Ascending aorta (tissue), 2 donors: Measurements from ENCODE around the gene SCAMP5. TPM values are rescaled to one million over a fixed set of nuclear protein-coding genes. Genes with fewer than 3 reads are reported as not detected.

Experiments
- DNase-seq, 2 donors: peaks; one replicate each; pipeline ENCODE4 v3.0.0-alpha.2; 2019; ENCODE audit warnings: low spot score in 2 of 2
- H3K27ac ChIP-seq, 2 donors: fragments of 200-600 bp; sonication (generic); one replicate each; pipeline ENCODE4 v1.5.1; 2016 to 2017; ENCODE audit warnings: mild to moderate bottlenecking in 1 of 2
- H3K27me3 ChIP-seq: fragments of 200-600 bp; sonication (generic); one replicate; pipeline ENCODE4 v1.5.1; 2017
- H3K36me3 ChIP-seq, 2 donors: fragments of 200-600 bp; sonication (generic); one replicate each; pipeline ENCODE4 v1.5.1; 2016
- H3K4me1 ChIP-seq, 2 donors: fragments of 200-600 bp; sonication (generic); one replicate each; pipeline ENCODE4 v1.5.1; 2016 to 2017; ENCODE audit warnings: mild to moderate bottlenecking in 1 of 2
- H3K4me3 ChIP-seq, 2 donors: fragments of 200-600 bp; sonication (generic); one replicate each; pipeline ENCODE4 v1.5.1; 2016 to 2017; ENCODE audit warnings: mild to moderate bottlenecking in 1 of 2
- H3K9me3 ChIP-seq, 2 donors: fragments of 200-600 bp; sonication (generic); one replicate each; pipeline ENCODE4 v1.5.1; 2016
- intact Hi-C: fragments of 100-400 bp; cut with DNase I; formaldehyde crosslinking; loops from one replicate; pipeline ENCODE4 v1.15.1; 2023
- total RNA-seq: library from RNA; depleted of rRNA; stranded (reverse); fragments of >200 nt; gene quantifications from one replicate; pipeline ENCODE4 v1.1.0, GENCODE V29; 2016
- TF ChIP-seq, protein P1 (sequence below), 3 experiments: fragments of 200-600 bp in 2 of 3; fragments of 450-650 bp in 1 of 3; sonication (generic) in 2 of 3; IDR thresholded peaks; one replicate each; pipeline ENCODE4 v1.5.1; 2016 to 2019; ENCODE audit warnings: antibody characterized with exemption in 3 of 3, mild to moderate bottlenecking in 1 of 3, moderate library complexity in 1 of 3

SCAMP5 gene
- total RNA-seq, 1 donor from 2014 or later = 0.43 TPM

DNA sequence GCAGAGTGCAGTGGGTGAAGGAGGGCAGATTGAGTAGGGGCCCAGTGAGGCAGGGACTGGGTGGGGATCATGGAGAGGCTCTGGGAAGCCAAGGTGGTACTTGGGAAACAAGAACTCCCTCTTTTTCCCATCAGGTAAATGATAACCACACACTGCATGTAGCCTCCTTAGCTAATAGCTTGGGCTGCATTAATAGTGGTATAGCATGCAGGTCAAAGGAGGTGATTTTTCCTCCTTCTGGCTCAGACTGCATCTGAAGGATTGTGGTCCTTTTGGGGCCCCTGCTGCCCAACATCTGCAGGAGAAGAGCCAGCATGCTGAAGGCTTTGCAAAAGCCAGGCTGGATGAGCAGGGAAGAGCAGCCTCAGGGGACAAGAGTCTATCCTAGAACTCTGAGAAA is 73.4 kb downstream of the SCAMP5 start:
- no peak overlapping the region for H3K4me3 ChIP-seq
- intact Hi-C loops = no loop called here
- H3K27me3 ChIP-seq = no peaks in the 10 kb centered on the region
- TF ChIP-seq, protein P1, sequence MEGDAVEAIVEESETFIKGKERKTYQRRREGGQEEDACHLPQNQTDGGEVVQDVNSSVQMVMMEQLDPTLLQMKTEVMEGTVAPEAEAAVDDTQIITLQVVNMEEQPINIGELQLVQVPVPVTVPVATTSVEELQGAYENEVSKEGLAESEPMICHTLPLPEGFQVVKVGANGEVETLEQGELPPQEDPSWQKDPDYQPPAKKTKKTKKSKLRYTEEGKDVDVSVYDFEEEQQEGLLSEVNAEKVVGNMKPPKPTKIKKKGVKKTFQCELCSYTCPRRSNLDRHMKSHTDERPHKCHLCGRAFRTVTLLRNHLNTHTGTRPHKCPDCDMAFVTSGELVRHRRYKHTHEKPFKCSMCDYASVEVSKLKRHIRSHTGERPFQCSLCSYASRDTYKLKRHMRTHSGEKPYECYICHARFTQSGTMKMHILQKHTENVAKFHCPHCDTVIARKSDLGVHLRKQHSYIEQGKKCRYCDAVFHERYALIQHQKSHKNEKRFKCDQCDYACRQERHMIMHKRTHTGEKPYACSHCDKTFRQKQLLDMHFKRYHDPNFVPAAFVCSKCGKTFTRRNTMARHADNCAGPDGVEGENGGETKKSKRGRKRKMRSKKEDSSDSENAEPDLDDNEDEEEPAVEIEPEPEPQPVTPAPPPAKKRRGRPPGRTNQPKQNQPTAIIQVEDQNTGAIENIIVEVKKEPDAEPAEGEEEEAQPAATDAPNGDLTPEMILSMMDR (IDR thresholded peaks at IDR 0.05) = no peak
- H3K4me1 ChIP-seq = peaks cover 0 to 28% of the 10 kb centered on the region in 2 donors
- H3K27ac ChIP-seq = no peak overlapping the region
- no peaks in the 10 kb centered on the region for H3K36me3 ChIP-seq
- no peaks in the 10 kb centered on the region for H3K9me3 ChIP-seq
- DNase-seq = no peak

DNA sequence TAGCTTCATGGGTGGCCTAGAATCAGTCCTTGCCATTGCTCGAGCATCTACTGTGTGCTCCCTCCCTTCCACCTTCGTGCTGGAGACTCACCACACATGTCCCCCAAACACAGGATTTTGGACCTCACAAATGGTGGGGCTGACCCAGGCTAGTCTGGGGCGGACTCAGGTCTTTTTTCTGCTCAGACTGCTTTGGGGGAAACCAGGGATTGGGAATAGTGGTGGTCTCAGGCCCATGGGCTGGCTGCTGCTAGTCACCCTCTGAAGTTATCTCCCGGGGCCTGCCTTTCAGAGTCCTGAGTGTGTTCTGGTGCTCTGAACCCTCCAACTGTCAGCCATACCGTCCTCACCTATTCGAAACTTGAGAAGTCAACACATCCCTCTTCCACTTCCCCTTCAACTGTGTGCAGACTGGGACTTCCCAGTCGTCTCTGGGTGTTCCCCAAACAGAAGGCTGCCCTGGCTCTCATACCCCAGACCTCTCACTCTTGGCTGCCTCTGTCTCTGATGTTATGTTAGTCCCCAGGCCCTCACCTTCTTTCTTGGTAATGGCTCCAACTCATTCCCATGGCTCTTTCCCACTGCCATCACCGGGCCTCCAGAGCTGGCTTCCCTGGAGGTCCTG is 74.0 kb downstream of the SCAMP5 start:
- TF ChIP-seq, protein P1 (IDR thresholded peaks at IDR 0.05) = no peak
- no peak for DNase-seq
- H3K4me1 ChIP-seq = peaks cover 0 to 28% of the 10 kb centered on the region in 2 donors
- no peaks in the 10 kb centered on the region for H3K27me3 ChIP-seq
- H3K27ac ChIP-seq = no peak overlapping the region
- intact Hi-C loops = no loop called here
- H3K36me3 ChIP-seq = no peaks in the 10 kb centered on the region
- no peaks in the 10 kb centered on the region for H3K9me3 ChIP-seq
- no peak overlapping the region for H3K4me3 ChIP-seq

DNA sequence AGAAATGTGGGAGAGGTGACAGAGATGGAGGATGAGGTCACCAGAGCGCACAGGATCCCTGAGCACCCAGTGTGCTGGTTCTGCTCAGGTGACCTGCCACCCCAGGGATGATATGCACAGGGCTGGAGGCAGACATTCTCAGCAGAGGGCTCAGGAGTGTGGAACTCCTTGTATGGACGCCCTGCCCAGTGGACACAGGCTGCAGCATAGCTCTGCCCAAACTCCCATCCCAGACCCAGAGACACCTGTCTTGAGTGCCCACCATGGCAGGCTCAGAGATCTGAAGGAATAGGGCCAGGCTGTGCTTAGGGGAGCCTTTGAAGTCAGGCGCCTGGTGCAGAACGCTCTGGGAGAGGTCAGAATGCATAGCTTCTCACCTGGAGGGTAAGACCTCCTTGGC is 75.3 kb downstream of the SCAMP5 start:
- H3K9me3 ChIP-seq = no peaks in the 10 kb centered on the region
- intact Hi-C loops = no loop called here
- H3K4me3 ChIP-seq = no peak overlapping the region
- H3K27me3 ChIP-seq = no peaks in the 10 kb centered on the region
- no peak overlapping the region for H3K27ac ChIP-seq
- TF ChIP-seq, protein P1 (IDR thresholded peaks at IDR 0.05) = no peak
- H3K36me3 ChIP-seq = no peaks in the 10 kb centered on the region
- DNase-seq = no peak
- peaks cover 0 to 16% of the 10 kb centered on the region in 2 donors for H3K4me1 ChIP-seq

Other genes with a start within 250 kb of the SCAMP5 start
- gene CYP1A2, start 246.7 kb upstream of the SCAMP5 start, total RNA-seq = not detected
- 31.0 TPM for gene CSK, start 213.5 kb upstream of the SCAMP5 start, total RNA-seq
- not detected for gene LMAN1L, start 182.7 kb upstream of the SCAMP5 start, total RNA-seq
- gene CPLX3, start 168.9 kb upstream of the SCAMP5 start, total RNA-seq = not detected
- gene ULK3, start 152.4 kb upstream of the SCAMP5 start, total RNA-seq = 54.0 TPM
- gene SCAMP2, start 122.2 kb upstream of the SCAMP5 start, total RNA-seq = 90.8 TPM
- gene MPI, start 105.5 kb upstream of the SCAMP5 start, total RNA-seq = 118 TPM
- gene FAM219B, start 88.7 kb upstream of the SCAMP5 start, total RNA-seq = 17.5 TPM
- 83.5 TPM for gene COX5A, start 57.5 kb upstream of the SCAMP5 start, total RNA-seq
- gene RPP25, start 38.8 kb upstream of the SCAMP5 start, total RNA-seq = 28.4 TPM
- gene PPCDC, start 28.0 kb downstream of the SCAMP5 start, total RNA-seq = 8.9 TPM
- 30.8 TPM for gene C15orf39, start 206.3 kb downstream of the SCAMP5 start, total RNA-seq